Stimulated activated effector memory CD8-positive, alpha-beta T cell treated with anti-CD3 and anti-CD28 coated beads, Interleukin-12 subunit alpha, Interleukin-12 subunit beta, amount 100 ng/mL, for 72 hours (primary cell): ENCODE measurements around the gene LRRC39.
A peak's percentile ranks its signal among the peaks of the same experiment; 100 is the strongest.

Experiments used
- ATAC-seq: fragments of 150-1000 bp; cut with Tn5 transposase; 2 replicates; pipeline ENCODE4 v1.10.0; 2021
- DNase-seq, 2 donors: peaks; one replicate each; pipeline ENCODE4 v3.0.0; 2021 to 2022; ENCODE audit warnings: low spot score in 2 of 2
- H3K27ac Mint-ChIP-seq: one replicate; pipeline ENCODE4 v1.8.0; 2022; ENCODE audit warnings: mild to moderate bottlenecking, mixed read lengths
- H3K36me3 Mint-ChIP-seq: one replicate; pipeline ENCODE4 v1.8.0; 2022; ENCODE audit warnings: mild to moderate bottlenecking, mixed read lengths
- H3K4me1 Mint-ChIP-seq: one replicate; pipeline ENCODE4 v1.8.0; 2022; ENCODE audit warnings: mixed read lengths
- H3K4me3 Mint-ChIP-seq: one replicate; pipeline ENCODE4 v1.8.0; 2022; ENCODE audit warnings: mild to moderate bottlenecking, mixed read lengths
- H3K9me3 Mint-ChIP-seq: one replicate; pipeline ENCODE4 v1.8.0; 2022; ENCODE audit warnings: mixed read lengths

The LRRC39 gene

DNA sequence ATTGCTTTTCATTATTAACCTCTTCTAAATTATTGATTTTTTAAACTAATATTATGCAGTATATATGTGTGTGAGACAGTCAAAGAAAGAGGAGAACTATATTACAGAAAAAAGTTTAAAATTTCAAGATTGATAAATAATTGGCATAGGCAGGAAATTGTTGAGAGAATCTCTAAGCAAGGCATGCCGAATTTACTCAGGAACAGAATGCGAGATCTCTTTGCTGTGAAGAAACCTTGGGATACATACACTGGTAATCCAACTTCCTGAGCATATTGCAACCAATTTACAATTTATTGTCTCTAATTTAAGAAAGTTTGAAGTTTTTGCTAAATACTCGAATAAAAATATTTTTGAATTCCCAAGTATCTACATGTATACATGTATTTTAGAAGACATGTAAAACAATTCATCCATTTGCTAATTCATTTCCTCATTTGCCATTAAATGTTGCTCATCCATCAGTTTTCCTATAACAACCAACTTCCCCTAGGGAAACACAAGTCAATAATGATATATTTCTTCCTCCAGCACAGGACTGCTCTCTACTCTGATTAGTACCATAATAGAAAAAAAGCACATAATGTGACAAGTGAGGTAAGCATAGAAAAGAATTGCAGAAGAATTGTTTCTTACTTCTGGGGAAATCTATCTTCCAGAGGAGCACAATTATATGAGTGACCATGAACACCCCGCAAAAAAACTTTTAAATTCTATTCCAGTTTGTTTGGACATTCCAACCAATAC, 588 bp downstream of the LRRC39 start:
- no peaks in the 10 kb centered on the region for H3K9me3 Mint-ChIP-seq
- ATAC-seq (no peak), DNase-seq (no peak)
- no peak overlapping the region for H3K27ac Mint-ChIP-seq
- H3K4me3 Mint-ChIP-seq: no peak overlapping the region
- no peaks in the 10 kb centered on the region for H3K4me1 Mint-ChIP-seq
- H3K36me3 Mint-ChIP-seq: no peaks in the 10 kb centered on the region

DNA sequence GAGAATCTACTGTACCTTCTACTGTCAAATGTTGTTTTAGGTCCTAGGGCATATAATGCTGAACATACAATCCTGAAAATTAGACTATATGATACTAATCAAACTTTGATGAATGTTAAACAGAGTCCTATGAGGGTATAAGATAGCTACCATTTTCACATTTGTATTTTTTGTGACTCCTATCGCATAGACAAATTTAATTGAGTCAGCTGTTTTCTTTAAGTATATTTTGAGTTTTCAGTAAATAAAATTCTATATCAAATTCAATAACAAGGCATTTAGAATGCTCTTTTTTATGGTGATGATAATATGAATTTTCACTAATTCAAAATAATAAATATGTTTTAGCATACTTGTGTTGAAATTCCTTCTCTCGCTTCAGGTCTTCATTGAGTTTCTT, 10.0 kb downstream of the LRRC39 start:
- no peak overlapping the region for H3K27ac Mint-ChIP-seq
- ATAC-seq: no peak
- no peak overlapping the region for H3K4me3 Mint-ChIP-seq
- no peak for DNase-seq
- H3K9me3 Mint-ChIP-seq: no peaks in the 10 kb centered on the region
- H3K4me1 Mint-ChIP-seq: no peaks in the 10 kb centered on the region
- no peaks in the 10 kb centered on the region for H3K36me3 Mint-ChIP-seq

DNA sequence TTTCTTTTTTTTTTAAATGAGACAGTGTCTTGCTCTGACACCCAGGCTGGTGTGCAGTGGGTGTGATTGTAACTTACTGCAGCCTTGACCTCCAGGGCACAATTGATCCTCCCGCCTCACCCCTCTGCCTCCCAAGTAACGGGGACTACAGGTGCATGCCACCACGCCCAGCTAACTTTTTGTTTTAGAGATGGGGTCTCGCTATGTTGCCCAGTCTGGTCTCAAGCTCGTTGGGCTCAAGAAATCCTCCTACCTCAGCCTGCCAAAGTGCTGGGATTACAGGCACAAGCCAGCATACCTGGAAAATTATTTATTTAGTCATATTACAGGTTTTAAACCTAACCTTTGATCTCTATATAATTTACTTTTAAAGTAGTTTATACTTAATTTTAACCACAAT, 13.4 kb downstream of the LRRC39 start:
- no peak overlapping the region for H3K27ac Mint-ChIP-seq
- H3K36me3 Mint-ChIP-seq: no peaks in the 10 kb centered on the region
- no peak overlapping the region for H3K4me3 Mint-ChIP-seq
- no peaks in the 10 kb centered on the region for H3K4me1 Mint-ChIP-seq
- DNase-seq (no peak), ATAC-seq (no peak)
- no peaks in the 10 kb centered on the region for H3K9me3 Mint-ChIP-seq

DNA sequence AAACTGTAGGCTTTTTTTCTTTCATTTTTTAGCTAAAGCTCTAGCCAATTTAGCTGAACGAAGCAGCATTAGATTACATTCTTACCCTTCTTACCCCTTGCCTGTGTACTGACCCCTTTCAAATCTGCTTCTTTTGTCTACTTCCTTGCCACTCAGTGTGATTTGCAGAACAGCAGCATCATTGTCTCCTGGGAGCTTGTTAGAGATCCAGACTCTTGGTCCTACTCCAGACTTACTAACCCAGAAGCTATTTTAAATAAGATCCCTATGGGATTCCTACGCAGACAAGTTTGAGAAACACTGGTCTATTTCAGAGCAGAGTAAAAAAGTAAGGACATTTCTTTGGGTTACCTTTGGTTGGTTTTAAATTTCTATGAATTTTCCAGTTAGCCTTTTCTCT, 13.8 kb downstream of the LRRC39 start:
- DNase-seq (no peak), ATAC-seq (no peak)
- H3K4me1 Mint-ChIP-seq: no peaks in the 10 kb centered on the region
- no peaks in the 10 kb centered on the region for H3K9me3 Mint-ChIP-seq
- no peaks in the 10 kb centered on the region for H3K36me3 Mint-ChIP-seq
- no peak overlapping the region for H3K4me3 Mint-ChIP-seq
- no peak overlapping the region for H3K27ac Mint-ChIP-seq

DNA sequence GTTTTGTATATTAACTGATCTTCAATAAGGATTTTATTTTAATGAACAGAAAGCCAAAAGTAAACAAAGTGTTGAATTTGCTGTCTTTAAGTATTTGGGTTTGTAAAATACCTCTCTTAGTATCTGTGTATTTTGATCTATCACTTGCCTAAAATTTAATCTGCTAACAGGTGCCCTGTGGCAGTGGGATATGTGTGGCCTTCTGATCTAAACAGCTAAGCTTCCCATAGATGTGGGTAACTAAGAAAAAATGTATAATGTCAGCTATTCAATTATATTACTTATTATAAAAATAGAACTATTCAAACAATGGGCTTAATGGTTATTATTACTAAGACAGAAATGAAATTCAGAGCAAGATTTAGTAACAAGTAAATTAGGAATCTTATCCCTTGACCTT, 15.2 kb downstream of the LRRC39 start:
- no peaks in the 10 kb centered on the region for H3K4me1 Mint-ChIP-seq
- H3K27ac Mint-ChIP-seq: no peak overlapping the region
- no peak overlapping the region for H3K4me3 Mint-ChIP-seq
- DNase-seq: no peak
- no peak for ATAC-seq
- no peaks in the 10 kb centered on the region for H3K36me3 Mint-ChIP-seq
- H3K9me3 Mint-ChIP-seq: no peaks in the 10 kb centered on the region

DNA sequence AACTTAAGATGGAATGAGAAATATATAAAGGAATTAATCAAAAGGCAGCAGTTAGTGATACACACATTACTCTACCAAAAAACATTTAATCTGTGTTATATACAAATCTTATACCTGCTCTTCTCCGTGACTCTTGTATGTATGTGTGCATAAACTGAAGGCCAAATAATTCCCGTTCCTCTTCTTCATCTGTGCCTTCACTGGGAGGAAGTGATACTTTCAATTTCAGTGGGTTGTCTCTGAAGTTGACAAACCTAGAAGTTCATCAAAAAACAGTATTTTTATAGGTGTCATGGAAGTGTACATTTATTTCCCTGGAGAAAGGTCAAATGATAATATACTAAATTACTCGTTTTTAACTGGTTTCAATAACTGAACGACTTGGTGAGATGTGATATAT, 25.8 kb downstream of the LRRC39 start:
- ATAC-seq (no peak), DNase-seq (no peak)
- no peak overlapping the region for H3K27ac Mint-ChIP-seq
- no peak overlapping the region for H3K4me3 Mint-ChIP-seq
- H3K9me3 Mint-ChIP-seq: no peaks in the 10 kb centered on the region
- peaks cover 6% of the 10 kb centered on the region for H3K4me1 Mint-ChIP-seq
- peaks cover 30% of the 10 kb centered on the region for H3K36me3 Mint-ChIP-seq

DNA sequence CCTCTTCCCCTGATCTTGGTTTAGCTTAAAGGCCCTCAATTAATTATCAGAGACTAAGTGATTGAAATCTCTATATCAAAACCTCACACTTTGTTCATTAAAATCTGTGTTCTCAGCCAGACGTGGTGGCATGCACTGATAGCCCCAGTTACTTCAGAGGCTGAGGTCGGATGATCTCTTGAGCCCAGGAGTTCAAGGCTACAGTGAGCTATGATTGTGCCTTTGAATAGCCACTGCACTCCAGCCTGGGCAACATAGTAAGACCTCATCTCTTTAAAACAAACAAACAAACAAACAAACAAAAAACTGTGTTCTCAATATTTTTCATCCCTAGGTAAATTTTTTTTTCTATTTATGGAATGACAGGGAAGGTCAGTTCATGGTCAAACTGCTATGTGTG, 26.4 kb downstream of the LRRC39 start:
- Mint-ChIP-seq H3K36me3 (peaks cover 36% of the 10 kb centered on the region), H3K27ac (no peak overlapping the region), H3K4me1 (peaks cover 6% of the 10 kb centered on the region), H3K4me3 (no peak overlapping the region), H3K9me3 (no peaks in the 10 kb centered on the region)
- no peak for DNase-seq
- no peak for ATAC-seq

DNA sequence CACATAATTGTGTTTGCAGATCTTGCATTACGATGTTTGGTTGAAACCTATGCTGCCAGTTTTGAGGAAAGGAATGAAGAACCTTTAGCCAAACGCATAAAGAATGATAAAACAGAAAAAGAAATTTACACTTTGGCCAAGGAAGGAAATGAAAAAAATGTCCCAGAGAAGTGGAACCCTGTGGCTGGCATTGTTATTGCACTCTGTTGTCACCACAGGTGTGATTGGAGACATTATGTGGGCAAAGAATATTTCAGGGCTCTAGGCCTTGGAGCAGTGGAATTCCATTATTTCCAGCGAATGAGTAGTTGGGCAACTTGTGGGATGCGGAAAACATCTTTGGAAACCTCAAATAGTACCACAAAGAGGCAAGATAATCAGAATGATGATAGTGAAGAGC, 30.2 kb downstream of the LRRC39 start:
- ATAC-seq (no peak), DNase-seq (no peak)
- Mint-ChIP-seq H3K4me3 (no peak overlapping the region), H3K27ac (no peak overlapping the region), H3K36me3 (peaks cover 74% of the 10 kb centered on the region), H3K4me1 (peaks cover 6% of the 10 kb centered on the region), H3K9me3 (no peaks in the 10 kb centered on the region)

DNA sequence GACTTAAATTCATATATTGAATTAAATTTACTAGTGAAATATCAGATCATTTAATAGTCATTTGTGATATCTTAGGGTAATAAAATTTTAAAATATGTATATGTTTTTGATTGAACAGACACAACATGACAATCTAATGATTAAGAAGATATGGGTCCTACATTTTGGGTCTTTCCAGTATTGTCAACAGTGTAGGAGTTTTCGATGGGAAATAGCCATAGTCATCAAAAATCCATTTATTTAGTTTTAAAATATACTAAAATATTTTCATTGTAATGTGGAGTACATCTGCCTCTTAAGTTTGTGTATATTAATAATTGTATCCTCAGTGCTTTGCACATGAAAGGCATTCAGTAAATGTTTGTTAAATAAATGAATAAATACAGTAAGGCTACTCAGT, 31.1 kb downstream of the LRRC39 start:
- H3K27ac Mint-ChIP-seq: no peak overlapping the region
- ATAC-seq (no peak), DNase-seq (no peak)
- H3K4me3 Mint-ChIP-seq: no peak overlapping the region
- H3K36me3 Mint-ChIP-seq: peaks cover 83% of the 10 kb centered on the region
- H3K4me1 Mint-ChIP-seq: no peaks in the 10 kb centered on the region
- no peaks in the 10 kb centered on the region for H3K9me3 Mint-ChIP-seq

DNA sequence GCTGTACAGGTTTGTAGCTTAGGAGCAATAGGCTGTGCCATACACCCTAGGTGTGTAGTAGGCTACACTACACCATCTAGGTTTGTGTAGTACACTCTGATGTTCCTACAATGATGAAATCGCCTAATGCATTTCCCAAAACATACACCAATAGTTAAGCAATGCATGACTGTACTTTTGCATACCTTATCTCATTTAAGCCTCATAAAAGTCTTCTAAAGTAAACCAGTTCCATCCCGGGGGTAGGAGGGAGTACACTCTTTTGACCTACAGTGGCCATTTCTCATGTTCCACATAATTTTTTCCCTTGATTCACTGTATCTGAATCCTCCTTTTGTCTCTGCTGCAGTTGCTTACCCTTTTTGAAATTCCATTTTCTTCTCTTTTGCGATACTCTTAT, 32.9 kb downstream of the LRRC39 start:
- DNase-seq (no peak), ATAC-seq (no peak)
- Mint-ChIP-seq H3K27ac (no peak overlapping the region), H3K36me3 (peaks cover 97% of the 10 kb centered on the region), H3K4me3 (no peak overlapping the region), H3K9me3 (no peaks in the 10 kb centered on the region), H3K4me1 (no peaks in the 10 kb centered on the region)

DNA sequence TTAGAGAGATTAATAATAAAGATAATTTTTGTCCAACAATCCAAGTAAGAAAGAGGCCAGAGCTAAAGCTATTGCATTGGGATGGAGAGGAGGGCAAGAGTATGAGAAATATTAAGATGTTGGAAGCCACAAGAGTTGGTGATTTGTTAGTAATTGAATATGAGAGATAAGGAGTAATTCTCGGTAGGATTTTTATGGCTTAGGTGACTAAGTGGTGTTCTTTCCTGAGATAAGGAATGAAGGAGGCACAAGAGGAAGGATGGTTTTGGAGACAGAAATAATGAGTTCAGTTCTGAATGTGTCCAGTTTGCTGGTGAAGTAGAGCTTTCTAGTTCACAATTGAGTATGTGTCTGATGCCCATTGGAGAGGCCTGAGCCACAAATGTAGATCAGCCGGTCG, 35.7 kb downstream of the LRRC39 start:
- H3K4me3 Mint-ChIP-seq: no peak overlapping the region
- H3K4me1 Mint-ChIP-seq: no peaks in the 10 kb centered on the region
- no peaks in the 10 kb centered on the region for H3K9me3 Mint-ChIP-seq
- peaks cover 100% of the 10 kb centered on the region for H3K36me3 Mint-ChIP-seq
- DNase-seq (no peak), ATAC-seq (no peak)
- no peak overlapping the region for H3K27ac Mint-ChIP-seq

DNA sequence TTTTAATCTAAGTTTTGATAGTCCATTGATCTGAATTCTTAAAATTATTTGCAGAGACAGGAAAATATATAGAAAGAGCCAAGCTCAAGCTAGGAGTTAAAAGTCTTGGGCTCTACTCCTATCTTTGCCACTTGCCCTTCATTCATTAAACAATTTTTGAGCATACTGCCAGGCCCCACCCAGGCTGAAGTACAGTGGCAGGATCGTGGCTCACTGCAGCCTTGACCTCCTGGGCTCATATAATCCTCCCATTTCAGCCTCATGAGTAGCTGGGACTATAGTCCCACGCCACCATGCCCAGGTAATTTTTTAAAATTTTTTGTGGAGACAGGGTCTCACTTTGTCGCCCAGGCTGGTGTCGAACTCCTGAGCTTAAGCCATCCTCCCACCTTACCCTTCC, 36.9 kb downstream of the LRRC39 start:
- Mint-ChIP-seq H3K27ac (no peak overlapping the region), H3K9me3 (no peaks in the 10 kb centered on the region), H3K4me1 (no peaks in the 10 kb centered on the region), H3K36me3 (peaks cover 98% of the 10 kb centered on the region), H3K4me3 (no peak overlapping the region)
- ATAC-seq (no peak), DNase-seq (no peak)

DNA sequence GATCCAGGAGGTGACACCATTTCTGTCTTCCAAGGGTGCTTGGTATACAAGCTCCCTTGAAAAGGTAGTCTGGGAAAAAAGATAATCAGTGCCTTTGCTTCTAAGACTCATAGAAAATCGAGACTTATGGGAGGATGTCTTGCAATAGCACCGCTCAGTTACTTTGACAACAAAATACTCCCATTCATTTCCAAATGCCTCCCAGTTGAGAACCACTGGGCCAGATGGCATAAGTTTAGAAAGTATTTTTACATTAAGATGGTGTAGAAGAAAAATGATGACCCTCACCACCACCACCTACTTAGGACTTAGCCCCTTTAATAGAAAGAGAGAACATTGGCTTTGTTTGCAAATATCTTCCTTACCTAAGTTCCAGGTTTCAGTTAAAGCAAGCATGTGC, 40.5 kb downstream of the LRRC39 start:
- no peak overlapping the region for H3K27ac Mint-ChIP-seq
- H3K4me1 Mint-ChIP-seq: peaks cover 12% of the 10 kb centered on the region
- H3K4me3 Mint-ChIP-seq: no peak overlapping the region
- peaks cover 76% of the 10 kb centered on the region for H3K36me3 Mint-ChIP-seq
- no peaks in the 10 kb centered on the region for H3K9me3 Mint-ChIP-seq
- no peak for ATAC-seq
- DNase-seq: no peak

DNA sequence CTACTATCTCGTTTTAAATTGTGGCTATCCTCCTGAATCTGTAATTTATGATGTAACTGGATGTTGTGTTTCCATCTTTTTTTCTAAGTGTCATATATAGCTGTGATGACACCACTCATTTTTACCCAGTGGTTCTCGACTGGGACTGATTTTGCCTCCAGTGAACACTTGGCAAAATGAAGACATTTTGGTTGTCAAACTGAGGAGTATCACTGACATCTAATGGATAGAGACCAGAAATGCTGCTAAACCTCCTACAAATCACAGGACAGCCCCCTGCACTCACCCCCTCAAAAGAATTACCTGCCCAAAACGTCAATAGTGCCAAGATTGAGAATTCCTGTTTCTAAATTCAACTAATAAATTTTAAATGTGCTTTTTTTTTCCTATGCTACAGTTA, 43.2 kb downstream of the LRRC39 start:
- Mint-ChIP-seq H3K9me3 (no peaks in the 10 kb centered on the region), H3K36me3 (peaks cover 56% of the 10 kb centered on the region), H3K27ac (no peak overlapping the region), H3K4me3 (peak overlapping the region; percentile 91), H3K4me1 (peaks cover 16% of the 10 kb centered on the region)
- DNase-seq: no peak
- no peak for ATAC-seq

DNA sequence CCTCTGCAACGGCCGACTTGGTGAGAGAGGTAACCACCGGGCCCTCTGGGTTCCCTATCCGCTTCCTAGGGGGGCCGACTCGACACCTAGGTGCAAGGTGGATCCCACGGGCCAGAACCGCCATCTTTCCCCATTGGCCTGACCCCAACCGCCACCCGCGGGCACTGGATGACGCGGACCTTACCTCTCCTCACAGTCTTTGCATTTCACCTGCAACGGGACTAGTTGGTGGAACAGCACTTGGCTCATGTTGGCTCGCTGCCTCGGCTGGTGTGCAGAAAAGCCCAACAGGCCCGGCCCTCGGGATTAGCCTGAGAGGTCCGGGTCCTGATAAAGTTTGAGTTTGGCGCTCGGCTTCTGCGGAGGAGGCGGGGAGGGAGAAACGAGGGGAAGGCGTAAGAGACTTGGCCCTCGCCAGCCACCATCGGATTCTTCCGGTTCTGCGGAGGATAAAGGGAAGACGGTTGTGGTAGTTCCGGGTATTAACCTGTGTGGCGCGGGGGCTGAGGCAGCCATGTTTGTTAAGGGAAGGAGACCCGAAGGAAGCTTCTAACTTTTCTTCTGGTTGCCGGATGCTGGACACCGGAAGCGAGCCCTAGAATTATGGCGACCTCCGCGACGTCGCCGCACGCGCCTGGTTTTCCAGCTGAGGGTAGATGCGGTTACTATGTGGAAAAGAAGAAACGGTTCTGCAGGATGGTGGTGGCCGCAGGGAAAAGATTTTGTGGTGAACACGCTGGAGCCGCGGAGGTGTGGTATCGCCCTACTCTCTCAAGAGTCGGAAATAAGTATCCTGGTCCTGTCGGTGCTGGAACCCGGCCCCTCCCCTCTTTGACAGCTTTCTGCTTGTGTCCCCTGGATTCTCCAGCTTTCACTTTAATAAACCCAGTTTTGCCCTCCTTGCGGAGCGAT, 45.2 kb downstream of the LRRC39 start, which contains the start of the genes SASS6 and TRMT13:
Gene SASS6, minus strand, starts transcription at position 365 of the 912 bp plus-strand sequence. Its CDS starts 116 bp downstream, at position 249.
Gene TRMT13, plus strand, starts transcription at position 598 of the 912 bp plus-strand sequence. Its CDS starts 6 bp downstream, at position 604.
- Mint-ChIP-seq H3K9me3 (no peaks in the 10 kb centered on the region), H3K36me3 (peaks cover 36% of the 10 kb centered on the region), H3K4me3 (peak within 1 kb of the TSS; percentile 91), H3K27ac (peak within 1 kb of the TSS; percentile 95), H3K4me1 (peaks cover 16% of the 10 kb centered on the region)
- ATAC-seq (peak; percentile 98), DNase-seq (peak; percentile 73 to 96)

DNA sequence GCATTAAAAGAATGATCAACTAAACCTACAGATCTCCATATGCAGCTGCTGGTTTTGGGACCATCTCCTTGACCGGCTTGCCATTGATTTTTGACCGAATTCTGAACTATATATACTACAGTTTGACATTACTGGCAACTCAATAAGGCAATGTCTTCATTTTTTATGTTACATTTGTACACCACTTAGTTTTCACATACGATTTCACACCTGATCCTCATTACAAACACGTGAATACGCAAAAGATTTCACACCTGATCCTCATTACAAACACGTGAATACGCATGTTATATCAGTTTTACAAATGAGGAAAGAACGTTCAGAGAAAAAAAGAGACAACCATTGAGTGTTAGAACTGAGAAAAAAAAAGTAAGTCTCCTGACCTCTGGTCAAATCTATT, 46.4 kb downstream of the LRRC39 start:
- H3K36me3 Mint-ChIP-seq: peaks cover 24% of the 10 kb centered on the region
- no peak for DNase-seq
- H3K4me3 Mint-ChIP-seq: peak overlapping the region; percentile 91
- peaks cover 16% of the 10 kb centered on the region for H3K4me1 Mint-ChIP-seq
- H3K27ac Mint-ChIP-seq: peak overlapping the region; percentile 95
- no peak for ATAC-seq
- H3K9me3 Mint-ChIP-seq: no peaks in the 10 kb centered on the region
